ENCODE measurements around the gene C17orf107.

- TF ChIP-seq POLR2A (IDR thresholded peaks at IDR 0.05) (no peak), CTCF (IDR thresholded peaks at IDR 0.05) (no peak)
Observed at GRCh38 chr17:4938069-4938491, 38.7 kb downstream of the C17orf107 start.
